A549 (cell line): ENCODE results near the gene AFAP1.

Experiments used
- BHLHE40 ChIP-seq: IDR thresholded peaks from 2 replicates; pipeline ENCODE4 v1.6.1; 2012; ENCODE audit warnings: low read depth, low read length, inconsistent platforms
- EP300 ChIP-seq, 2 experiments: fragments of >200 bp; sonication (Bioruptor Twin); formaldehyde crosslinking; IDR thresholded peaks; 2 replicates in 1 of 2; 3 replicates in 1 of 2; pipeline ENCODE4 v1.6.1; 2016 to 2017
- HDAC2 ChIP-seq: fragments of 200-600 bp; sonication (generic); IDR thresholded peaks from 2 replicates; pipeline ENCODE4 v1.6.1; 2016
- NR3C1 ChIP-seq: fragments of >200 bp; sonication (Bioruptor Twin); formaldehyde crosslinking; IDR thresholded peaks from 3 replicates; pipeline ENCODE4 v1.6.1; 2017
- POLR2A ChIP-seq: IDR thresholded peaks from 2 replicates; pipeline ENCODE4 v1.6.1; 2012; ENCODE audit warnings: mild to moderate bottlenecking, low read length
- RCOR1 ChIP-seq: fragments of 150-350 bp; IDR thresholded peaks from 2 replicates; pipeline ENCODE4 v1.6.1; 2014; ENCODE audit warnings: antibody characterized with exemption, low read length, low read depth
- TF ChIP-seq, protein P1 (sequence below): fragments of >200 bp; sonication (Bioruptor Twin); formaldehyde crosslinking; IDR thresholded peaks from 3 replicates; pipeline ENCODE4 v1.5.1; 2016
- TF ChIP-seq, protein P2 (sequence below): fragments of 450-650 bp; IDR thresholded peaks from 2 replicates; pipeline ENCODE4 v1.6.1; 2014; ENCODE audit warnings: antibody characterized with exemption

DNA sequence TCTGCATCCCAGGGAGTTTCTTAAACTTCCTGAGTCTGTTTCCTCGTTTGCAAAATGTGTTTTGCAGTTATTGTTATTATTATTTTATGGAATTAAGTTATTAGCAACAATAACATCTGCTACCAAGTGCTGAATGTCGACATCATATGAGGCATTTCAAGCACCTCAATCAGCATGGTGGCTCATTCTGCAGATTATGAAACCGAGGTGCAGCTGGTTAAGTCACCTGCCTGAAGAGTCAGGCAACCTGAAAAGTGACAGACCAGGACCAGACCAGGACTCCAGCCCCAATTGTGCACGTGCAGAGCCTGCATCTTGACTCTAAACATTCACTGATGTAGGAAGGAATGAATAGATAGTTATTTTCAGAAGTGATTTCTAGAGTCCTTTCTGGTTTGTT, 99.8 kb downstream of the AFAP1 start:
- TF ChIP-seq, protein P1, sequence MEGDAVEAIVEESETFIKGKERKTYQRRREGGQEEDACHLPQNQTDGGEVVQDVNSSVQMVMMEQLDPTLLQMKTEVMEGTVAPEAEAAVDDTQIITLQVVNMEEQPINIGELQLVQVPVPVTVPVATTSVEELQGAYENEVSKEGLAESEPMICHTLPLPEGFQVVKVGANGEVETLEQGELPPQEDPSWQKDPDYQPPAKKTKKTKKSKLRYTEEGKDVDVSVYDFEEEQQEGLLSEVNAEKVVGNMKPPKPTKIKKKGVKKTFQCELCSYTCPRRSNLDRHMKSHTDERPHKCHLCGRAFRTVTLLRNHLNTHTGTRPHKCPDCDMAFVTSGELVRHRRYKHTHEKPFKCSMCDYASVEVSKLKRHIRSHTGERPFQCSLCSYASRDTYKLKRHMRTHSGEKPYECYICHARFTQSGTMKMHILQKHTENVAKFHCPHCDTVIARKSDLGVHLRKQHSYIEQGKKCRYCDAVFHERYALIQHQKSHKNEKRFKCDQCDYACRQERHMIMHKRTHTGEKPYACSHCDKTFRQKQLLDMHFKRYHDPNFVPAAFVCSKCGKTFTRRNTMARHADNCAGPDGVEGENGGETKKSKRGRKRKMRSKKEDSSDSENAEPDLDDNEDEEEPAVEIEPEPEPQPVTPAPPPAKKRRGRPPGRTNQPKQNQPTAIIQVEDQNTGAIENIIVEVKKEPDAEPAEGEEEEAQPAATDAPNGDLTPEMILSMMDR = no peak
- no peak for TF ChIP-seq EP300 (IDR thresholded peaks at IDR 0.05)
- no peak for TF ChIP-seq RCOR1
- TF ChIP-seq POLR2A = no peak
- TF ChIP-seq HDAC2 = no peak
- TF ChIP-seq, protein P2, sequence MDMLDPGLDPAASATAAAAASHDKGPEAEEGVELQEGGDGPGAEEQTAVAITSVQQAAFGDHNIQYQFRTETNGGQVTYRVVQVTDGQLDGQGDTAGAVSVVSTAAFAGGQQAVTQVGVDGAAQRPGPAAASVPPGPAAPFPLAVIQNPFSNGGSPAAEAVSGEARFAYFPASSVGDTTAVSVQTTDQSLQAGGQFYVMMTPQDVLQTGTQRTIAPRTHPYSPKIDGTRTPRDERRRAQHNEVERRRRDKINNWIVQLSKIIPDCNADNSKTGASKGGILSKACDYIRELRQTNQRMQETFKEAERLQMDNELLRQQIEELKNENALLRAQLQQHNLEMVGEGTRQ = no peak
- TF ChIP-seq BHLHE40 = no peak
- no peak for TF ChIP-seq NR3C1
